A204.1 (cell line): ENCODE data around the gene LTB4R.
"Not testable (repeated sequence)": the region's sequence is repeated elsewhere in the genome, so short reads cannot be mapped to it uniquely, and the experiment has no call there.

Experiments used
- FAIRE-seq: peaks from 2 replicates; lab custom pipeline; 2012; peaks lifted over from hg19 to GRCh38; lab: Jason Lieb, UNC

LTB4R gene

GRCh38 chr14:24323341-24323740 is 12.0 kb downstream of the LTB4R start:
- no peak for FAIRE-seq

GRCh38 chr14:24324024-24324423 is 12.7 kb downstream of the LTB4R start:
- FAIRE-seq = no peak

DNA sequence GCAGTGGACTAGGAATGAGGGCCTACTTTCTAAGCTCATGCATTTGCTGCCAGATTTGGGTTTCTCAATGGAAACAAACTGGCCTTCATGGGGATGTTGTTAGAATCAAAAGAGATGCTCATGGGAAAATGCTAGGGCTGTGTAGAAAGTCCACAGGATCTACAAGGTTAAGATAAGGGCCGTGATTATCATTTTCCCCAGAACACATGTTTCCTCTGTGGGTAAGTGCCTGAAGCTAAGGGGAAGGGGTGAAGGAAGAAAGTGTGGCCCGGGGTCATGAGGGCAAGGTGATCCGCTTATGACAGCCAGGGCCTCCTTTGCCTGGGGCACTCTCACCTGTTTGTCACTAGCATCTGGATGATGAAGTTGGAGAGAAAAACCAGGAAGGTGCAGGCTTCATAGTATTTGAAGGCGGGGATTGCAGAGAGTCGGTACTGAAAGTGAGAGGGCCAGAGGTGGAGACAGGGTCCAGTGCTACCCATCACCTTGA is 13.8 kb downstream of the LTB4R start:
- no peak for FAIRE-seq

GRCh38 chr14:24325963-24326362 is 14.7 kb downstream of the LTB4R start:
- no peak for FAIRE-seq

GRCh38 chr14:24327303-24327702 is 16.0 kb downstream of the LTB4R start:
- FAIRE-seq = no peak

DNA sequence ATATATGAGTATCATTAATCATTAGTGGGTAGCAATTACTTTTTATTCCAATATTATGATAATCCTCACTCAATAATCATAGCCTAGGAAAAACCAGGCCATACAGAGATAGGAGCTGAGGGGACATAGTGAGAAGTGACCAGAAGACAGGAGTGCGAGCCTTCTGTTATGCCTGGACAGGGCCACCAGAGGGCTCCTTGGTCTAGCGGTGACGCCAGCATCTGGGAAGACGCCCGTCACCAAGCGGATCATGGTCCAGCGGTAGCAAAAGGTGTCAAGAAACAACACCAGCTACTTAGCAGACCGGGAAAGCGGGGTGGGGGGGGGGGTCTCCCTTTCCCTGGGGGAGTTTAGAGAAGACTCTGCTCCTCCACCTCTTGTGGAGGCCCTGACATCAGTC is 16.6 kb downstream of the LTB4R start:
- not testable (repeated sequence) for FAIRE-seq

GRCh38 chr14:24329073-24329663 is 17.9 kb downstream of the LTB4R start:
- no peak for FAIRE-seq

DNA sequence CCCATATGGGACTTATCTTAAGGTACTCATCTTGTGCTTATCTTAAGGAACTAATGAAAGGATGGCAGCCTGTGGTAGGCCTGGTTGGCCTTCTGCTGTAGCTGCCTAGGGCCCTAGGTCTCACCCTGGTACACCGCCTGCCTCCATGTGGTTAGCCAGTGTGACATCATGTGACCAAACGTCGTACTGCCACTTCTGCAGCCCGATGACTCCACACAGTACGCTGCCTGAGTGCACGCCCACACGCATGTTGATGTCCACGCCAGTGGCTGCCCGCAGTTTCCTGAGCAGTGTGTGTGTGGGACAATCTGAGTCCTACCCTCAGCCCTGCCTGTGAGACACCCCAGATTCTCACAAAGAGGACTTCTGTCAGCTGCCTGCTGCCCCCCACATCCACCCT is 18.4 kb downstream of the LTB4R start:
- no peak for FAIRE-seq

DNA sequence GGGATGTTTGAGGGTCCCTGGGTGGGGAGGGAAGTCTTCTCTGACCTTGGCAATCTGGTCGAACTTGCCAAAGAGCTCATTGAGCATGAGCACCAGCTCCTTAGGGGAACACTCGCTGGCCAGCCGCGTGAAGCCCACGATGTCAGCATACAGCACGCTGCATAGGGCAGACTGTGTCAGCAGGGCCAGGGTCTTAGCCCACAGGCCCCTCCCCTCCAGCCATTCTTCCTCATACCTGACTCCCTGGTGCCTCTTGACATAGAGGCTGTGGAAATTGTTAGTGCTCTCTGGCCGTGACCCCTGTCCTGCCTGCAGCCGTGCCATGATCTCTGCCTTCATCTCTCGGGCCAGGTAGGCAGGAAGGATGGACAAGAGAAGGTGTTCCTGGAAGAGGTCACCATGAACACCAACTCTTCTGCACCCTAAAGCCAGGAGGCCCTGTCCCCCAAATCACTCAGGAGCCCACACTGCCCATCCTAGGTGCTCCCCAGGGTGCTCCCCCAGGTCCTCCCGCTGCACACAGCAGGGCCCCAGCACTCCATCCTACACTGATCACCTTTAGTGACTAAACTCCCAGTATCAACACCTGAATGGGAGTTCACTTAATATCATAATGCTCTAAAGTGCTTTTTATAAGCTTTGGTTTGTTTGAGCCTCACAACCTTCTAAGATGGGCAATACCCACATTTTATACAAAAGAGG is 19.8 kb downstream of the LTB4R start:
- no peak for FAIRE-seq

DNA sequence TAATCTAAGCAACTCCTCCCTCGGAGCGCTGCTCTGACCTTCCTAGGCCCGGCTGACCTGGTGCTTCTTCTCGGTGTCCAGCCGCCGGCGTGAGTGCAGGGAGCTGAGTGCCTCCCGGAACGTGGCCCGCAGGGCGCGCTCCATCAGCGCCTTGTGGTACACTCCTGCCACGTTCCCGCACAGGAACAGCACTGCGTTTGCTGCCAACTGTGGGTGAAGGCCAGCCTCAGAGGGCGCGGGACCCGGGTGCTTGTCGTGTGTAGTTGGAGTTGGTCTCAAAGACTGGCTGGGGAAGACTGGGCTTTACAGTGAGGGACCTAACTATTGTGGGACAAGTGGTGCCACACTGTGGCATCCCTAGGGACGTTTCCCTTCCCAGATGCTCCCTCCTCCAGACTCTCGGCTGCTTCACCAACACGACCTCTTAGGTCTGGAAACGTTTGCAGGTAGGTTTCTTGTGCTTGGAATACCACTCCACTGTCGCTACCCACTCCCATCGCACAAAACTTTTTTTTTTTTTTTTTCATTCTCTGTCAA is 20.5 kb downstream of the LTB4R start:
- no peak for FAIRE-seq

GRCh38 chr14:24332268-24332993 is 21.1 kb downstream of the LTB4R start:
- FAIRE-seq = no peak

DNA sequence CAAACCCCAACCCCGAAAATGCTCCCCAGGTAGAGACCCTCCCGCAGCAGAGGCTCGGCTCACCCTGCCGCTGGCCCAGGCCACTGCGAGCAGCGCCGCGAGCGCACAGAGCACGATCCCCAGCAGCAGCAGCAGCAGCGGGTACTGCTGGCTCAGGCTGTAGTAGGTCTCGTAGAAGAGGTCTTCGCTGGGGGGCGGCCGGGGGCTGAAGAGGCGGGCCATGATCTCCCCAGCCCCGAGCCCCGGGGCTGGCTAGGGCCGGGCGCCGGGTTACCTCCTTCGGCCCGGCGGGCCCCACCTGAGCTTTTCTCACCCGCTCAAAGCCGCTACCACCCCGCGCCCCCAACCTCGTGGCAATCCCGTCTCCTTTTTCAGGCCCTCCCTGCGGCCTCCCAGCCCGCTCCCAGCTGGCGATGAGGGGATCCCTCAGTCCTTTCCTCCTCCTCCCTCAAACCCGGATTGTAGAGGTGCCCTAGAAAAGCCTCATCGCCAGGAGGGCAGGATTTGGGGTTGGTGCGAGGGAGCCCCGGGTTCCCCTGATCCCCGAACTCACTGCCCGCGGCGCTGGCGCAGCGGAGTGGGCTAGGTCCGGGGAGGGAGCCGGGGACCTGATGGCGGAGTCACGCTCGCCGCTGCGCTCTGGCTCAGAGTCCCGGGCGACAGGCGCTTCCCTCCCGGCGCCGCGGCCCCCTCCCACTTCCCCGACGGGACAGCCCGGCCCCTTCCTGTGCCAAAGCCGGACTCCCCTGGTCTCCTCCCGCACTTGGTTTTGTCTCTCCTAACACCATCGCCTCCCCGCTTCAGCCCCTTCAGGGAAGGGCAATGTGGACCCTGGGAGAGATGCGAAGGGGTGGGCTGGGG is 23.4 kb downstream of the LTB4R start, which contains the start of gene ADCY4:
Gene ADCY4 (minus strand): TSS at position 641 of the 861 bp plus-strand sequence. CDS start 419 bp downstream, at position 222.
- FAIRE-seq = no peak

GRCh38 chr14:24335461-24336171 is 24.3 kb downstream of the LTB4R start:
- no peak for FAIRE-seq

DNA sequence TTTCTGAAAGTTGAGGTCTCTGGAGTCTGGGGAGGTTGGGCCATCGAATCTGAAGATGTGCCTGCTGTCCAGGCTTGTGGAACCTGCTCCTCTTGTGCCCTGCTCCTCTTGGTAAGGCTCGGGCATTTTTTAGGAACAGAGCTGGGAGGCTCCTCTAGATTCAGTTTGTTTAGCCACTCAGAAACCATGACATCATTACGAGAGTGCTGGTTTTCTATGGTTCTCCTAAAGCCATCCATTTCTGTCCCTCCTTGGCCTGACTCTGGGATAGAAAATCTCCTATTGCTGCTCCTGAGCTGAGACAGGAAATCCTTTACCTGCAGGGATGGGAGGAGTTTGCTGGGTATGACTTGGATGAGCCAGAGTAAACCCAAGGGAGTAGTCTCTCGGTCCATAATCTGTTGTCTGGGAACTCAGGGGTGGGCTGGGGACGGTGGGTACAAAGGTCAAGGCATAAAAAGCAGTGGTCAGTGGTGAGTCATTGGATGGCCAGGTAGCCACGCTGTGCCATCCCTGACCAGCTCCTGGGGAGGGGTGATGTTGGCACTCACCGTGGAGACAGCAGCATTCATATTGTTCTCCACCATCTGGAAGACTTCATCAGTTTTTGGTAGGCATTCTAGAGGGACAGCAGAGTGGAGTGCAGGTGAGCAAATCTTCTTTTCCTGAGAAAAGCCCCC is 26.0 kb downstream of the LTB4R start:
- FAIRE-seq = no peak

- no peak for FAIRE-seq
Observed at GRCh38 chr14:24337824-24338175, 26.5 kb downstream of the LTB4R start.

GRCh38 chr14:24338843-24339242 is 27.5 kb downstream of the LTB4R start:
- no peak for FAIRE-seq

- FAIRE-seq = no peak
Observed at GRCh38 chr14:24339284-24340151, 28.2 kb downstream of the LTB4R start, which contains the start of gene RIPK3. Gene RIPK3, minus strand, starts transcription at chr14:24339991. Its CDS starts 165 bp downstream, at chr14:24339826.

DNA sequence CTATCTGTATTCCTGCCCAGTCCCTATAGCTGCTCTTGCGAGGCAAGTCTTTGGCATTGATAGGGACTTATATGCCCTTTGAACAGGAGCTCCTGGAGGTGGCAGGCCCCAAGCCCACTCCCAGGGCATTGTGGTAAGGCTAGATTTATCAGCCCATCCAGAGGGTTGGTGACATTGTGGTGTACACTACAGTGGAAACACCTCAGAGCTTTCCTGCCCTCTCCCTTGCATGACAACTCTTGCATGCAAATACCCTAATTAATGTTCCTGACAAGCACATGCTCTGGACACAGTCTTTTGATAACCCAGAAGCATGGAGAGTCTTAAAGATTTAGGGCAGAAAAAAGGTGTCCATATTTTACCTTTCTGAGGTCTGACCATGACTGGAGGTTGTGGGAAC is 29.3 kb downstream of the LTB4R start:
- FAIRE-seq = no peak

- no peak for FAIRE-seq
Observed at GRCh38 chr14:24342889-24343288, 31.6 kb downstream of the LTB4R start.
